GM20000 (cell line): ENCODE results near the gene FLYWCH1.

Experiments
- DNase-seq: peaks from one replicate; pipeline ENCODE4 v3.0.0; 2012; ENCODE audit warnings: low spot score
- CTCF ChIP-seq: IDR thresholded peaks from 2 replicates; pipeline ENCODE4 v1.5.1; 2012; ENCODE audit warnings: mild to moderate bottlenecking, control low read depth; ENCODE audit errors: extremely low read depth, missing control alignments

The FLYWCH1 gene

GRCh38 chr16:2968738-2969544 lies 57.2 kb downstream of the FLYWCH1 start, which contains the start of gene PAQR4:
Gene PAQR4, plus strand, starts transcription at chr16:2969348. Its CDS starts 327 bp downstream, at chr16:2969675.
- DNase-seq = peak; percentile 99
- no peak for TF ChIP-seq CTCF

- TF ChIP-seq CTCF = peak; percentile 44
- peak; percentile 92 for DNase-seq
Measured at GRCh38 chr16:2969545-2970521, 58.1 kb downstream of the FLYWCH1 start.

GRCh38 chr16:2970563-2970962 lies 58.8 kb downstream of the FLYWCH1 start:
- DNase-seq = no peak
- no peak for TF ChIP-seq CTCF

- DNase-seq = no peak
- TF ChIP-seq CTCF = no peak
Measured at GRCh38 chr16:2971134-2971984, 59.6 kb downstream of the FLYWCH1 start.

GRCh38 chr16:2971985-2972784 lies 60.5 kb downstream of the FLYWCH1 start:
- no peak for DNase-seq

More at GRCh38 chr16:2971985-2972784, 60.5 kb downstream of the FLYWCH1 start:
- TF ChIP-seq CTCF = no peak
